Natural killer cell treated with Interleukin-12 subunit alpha and Interleukin-12 subunit beta and Interleukin-15 and Interleukin-18, amount 100 ng/mL, for 72 hours (primary cell): ENCODE measurements around the gene SPATA24. TPM values are rescaled to one million over a fixed set of nuclear protein-coding genes. Genes with fewer than 3 reads are reported as not detected.
"Not testable (repeated sequence)": the region's sequence is repeated elsewhere in the genome, so short reads cannot be mapped to it uniquely, and the experiment has no call there.

Experiments used
- ATAC-seq, 2 donors: fragments of 150-1000 bp; cut with Tn5 transposase in 1 of 2; sonication (Bioruptor Pico), chemical (Tn5 transposase) in 1 of 2; 2 replicates each; pipeline ENCODE4 v1.10.0; 2021
- DNase-seq: peaks from one replicate; pipeline ENCODE4 v3.0.0; 2022; ENCODE audit warnings: low spot score
- H3K27ac Mint-ChIP-seq, 2 donors: 1 replicate in 1 of 2; 2 replicates in 1 of 2; pipeline ENCODE4 v1.8.0; 2022; ENCODE audit warnings: mixed read lengths in 2 of 2, mild to moderate bottlenecking in 1 of 2, moderate library complexity in 1 of 2
- H3K27me3 Mint-ChIP-seq, 2 donors: 1 replicate in 1 of 2; 2 replicates in 1 of 2; pipeline ENCODE4 v1.8.0; 2022; ENCODE audit warnings: mixed read lengths in 2 of 2
- H3K36me3 Mint-ChIP-seq: one replicate; pipeline ENCODE4 v1.8.0; 2022; ENCODE audit warnings: mixed read lengths
- H3K4me1 Mint-ChIP-seq, 2 donors: 1 replicate in 1 of 2; 2 replicates in 1 of 2; pipeline ENCODE4 v1.8.0; 2022; ENCODE audit warnings: low read depth in 2 of 2, mixed read lengths in 2 of 2, mild to moderate bottlenecking in 1 of 2
- H3K4me3 Mint-ChIP-seq: one replicate; pipeline ENCODE4 v1.8.0; 2022; ENCODE audit warnings: mixed read lengths
- H3K9me3 Mint-ChIP-seq: 2 replicates; pipeline ENCODE4 v1.8.0; 2022; ENCODE audit warnings: mixed read lengths
- total RNA-seq, 2 donors: library from RNA; stranded (reverse); gene quantifications; one replicate each; pipeline ENCODE4 v1.2.3, GENCODE V29; 2022

The SPATA24 gene
- total RNA-seq, 2 donors from 2014 or later, result 6.4 to 7.2 TPM

DNA sequence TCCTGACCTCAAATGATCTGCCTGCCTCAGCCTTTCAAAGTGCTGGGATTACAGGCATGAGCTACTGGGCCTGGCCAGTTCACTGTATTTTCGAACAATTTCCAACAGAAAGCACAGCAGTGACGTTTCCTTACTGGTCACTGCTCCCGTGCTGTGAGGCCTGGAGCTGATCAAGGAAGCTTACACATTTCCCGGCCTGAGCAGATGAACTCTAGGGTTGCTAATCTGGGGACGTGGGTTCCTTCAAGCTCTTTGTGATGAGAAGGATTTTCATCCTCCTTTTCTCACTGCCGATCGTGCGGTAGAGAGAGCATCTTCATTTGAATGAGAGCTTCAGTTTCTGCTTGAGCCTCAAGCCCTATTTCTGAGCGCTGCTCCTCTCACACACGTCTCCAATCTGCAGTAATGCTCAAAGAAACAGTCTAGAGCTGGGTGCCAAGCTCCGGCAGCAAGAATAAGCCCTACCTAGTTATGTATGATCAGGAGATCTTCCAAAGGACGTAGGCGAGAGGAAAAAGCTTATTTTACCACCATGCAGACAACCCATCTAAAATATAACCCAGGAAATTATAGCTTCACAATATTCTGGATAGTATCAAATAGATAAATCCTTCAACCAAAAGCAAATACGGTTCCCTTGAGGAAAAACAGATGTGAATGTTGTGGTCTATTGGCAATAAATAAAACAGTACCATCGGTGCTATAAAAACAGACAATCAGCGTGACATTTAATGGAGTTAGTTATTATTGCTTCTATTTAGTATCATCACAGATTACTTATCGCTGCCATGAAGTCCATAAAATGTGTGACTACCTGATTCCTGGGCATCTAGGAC lies 7.3 kb upstream of the SPATA24 start:
- Mint-ChIP-seq H3K4me1 (peaks cover 3 to 11% of the 10 kb centered on the region in 2 donors), H3K4me3 (no peak overlapping the region), H3K27ac (no peak overlapping the region), H3K9me3 (no peaks in the 10 kb centered on the region), H3K36me3 (no peaks in the 10 kb centered on the region), H3K27me3 (no peaks in the 10 kb centered on the region)
- ATAC-seq (no peak), DNase-seq (no peak)

DNA sequence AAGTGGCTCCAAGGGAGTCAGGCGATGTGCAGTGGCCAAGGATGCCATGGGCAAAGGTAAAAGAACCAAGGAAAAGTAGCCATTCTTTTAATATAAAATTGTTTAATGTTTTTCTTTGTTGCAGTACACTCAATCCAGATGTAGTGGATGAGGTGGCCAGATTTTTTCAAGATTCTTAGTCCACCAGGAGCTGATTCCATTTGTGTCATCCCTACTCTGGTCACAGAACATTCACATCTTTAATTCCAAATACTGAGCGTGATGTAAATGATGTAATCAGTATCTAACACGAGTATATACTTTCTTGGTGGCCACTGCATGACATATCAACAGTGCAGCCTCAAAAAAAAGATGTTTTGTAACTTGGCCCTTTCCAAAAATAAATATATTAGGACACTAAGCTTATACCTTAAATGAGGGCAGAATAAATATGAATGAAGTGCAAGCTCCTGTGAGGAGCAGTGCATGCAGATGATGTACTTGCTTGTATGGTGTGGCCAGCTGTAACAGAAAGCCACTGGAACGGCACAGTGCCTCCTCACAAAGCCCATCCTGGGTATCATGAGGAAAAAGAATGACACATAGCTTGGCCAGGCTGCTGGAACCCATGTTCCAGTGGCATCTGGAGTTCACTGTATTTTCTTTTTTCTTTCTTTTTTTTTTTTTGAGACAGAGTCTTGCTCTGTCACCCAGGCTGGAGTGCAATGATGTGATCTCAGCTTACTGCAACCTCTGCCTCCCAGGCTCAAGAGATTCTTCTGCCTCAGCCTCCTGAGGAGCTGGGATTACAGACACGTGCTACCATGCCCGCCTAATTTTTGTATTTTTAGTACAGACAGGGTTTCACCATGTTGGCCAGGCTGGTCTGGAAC lies 6.5 kb upstream of the SPATA24 start:
- H3K27me3 Mint-ChIP-seq, result no peaks in the 10 kb centered on the region
- no peak for ATAC-seq

DNA sequence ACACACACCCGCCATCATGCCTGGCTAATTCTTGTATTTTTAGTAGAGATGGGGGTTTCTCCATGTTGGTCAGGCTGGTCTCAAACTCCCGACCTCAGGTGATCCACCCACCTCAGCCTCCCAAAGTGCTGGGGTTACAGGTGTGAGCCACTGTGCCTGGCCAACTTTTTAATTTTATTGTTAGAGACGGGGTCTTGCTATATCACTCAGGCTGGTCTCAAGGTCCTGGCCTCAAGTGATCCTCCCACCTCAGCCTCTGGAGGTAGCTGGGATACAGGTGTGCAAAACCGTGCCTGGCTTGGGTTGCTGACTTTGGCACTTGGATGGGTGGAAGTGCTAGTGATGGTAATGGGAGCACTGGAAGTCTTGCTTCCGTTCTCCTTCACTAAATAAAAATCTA lies 5.2 kb upstream of the SPATA24 start:
- not testable (repeated sequence) for H3K9me3 Mint-ChIP-seq, H3K36me3 Mint-ChIP-seq, DNase-seq, H3K27ac Mint-ChIP-seq, ATAC-seq, H3K4me3 Mint-ChIP-seq, H3K27me3 Mint-ChIP-seq, H3K4me1 Mint-ChIP-seq

More for the DNA sequence above, 6.5 kb upstream of the SPATA24 start:
- H3K27ac Mint-ChIP-seq, result no peak overlapping the region
- no peaks in the 10 kb centered on the region for H3K9me3 Mint-ChIP-seq
- peaks cover 3 to 5% of the 10 kb centered on the region in 2 donors for H3K4me1 Mint-ChIP-seq
- no peak overlapping the region for H3K4me3 Mint-ChIP-seq
- no peaks in the 10 kb centered on the region for H3K36me3 Mint-ChIP-seq
- DNase-seq, result no peak

DNA sequence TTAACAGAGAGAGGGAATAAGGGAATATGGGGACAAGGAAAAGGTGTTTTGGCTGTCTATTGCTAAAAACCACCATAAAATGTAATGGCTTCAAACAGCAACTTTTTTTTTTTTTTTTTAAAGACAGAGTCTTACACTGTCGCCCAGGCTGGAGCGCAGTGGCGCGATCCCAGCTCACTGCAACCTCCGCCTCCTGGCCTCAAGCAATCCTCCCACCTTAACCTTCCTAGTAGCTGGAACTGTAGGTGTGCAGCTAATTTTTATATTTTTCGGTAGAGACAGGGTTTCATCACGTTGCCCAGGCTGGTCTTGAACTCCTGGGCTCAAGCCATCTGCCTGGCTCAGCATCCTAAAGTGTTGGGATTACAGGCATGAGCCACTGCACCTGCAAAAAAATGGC lies 4.3 kb upstream of the SPATA24 start:
- Mint-ChIP-seq H3K9me3 (no peaks in the 10 kb centered on the region), H3K27me3 (no peaks in the 10 kb centered on the region), H3K4me3 (no peak overlapping the region), H3K36me3 (no peaks in the 10 kb centered on the region), H3K27ac (no peak overlapping the region), H3K4me1 (peaks cover 12 to 16% of the 10 kb centered on the region in 2 donors)
- ATAC-seq (no peak), DNase-seq (peak; percentile 20)

DNA sequence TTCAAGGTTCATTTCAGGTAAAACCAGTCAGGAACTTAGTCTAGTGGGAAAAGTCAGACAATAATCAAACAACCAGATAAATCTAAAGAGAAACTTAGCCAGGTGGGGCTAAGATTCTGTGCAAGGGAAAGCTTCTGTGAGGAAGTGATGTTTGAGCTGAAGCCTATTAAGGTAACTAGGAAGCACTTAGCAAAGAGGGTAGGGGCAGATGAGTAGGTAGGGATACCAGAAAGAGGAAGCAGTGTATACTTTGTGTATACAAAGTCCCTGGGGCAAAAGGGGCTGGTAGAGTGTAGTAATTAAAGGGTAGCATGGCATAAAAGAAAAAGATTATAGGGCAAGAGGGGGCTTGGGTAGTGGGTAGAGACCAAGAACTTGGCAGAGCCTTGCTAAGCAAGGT lies 3.6 kb upstream of the SPATA24 start:
- Mint-ChIP-seq H3K27ac (no peak overlapping the region), H3K4me1 (peaks cover 18 to 22% of the 10 kb centered on the region in 2 donors)

DNA sequence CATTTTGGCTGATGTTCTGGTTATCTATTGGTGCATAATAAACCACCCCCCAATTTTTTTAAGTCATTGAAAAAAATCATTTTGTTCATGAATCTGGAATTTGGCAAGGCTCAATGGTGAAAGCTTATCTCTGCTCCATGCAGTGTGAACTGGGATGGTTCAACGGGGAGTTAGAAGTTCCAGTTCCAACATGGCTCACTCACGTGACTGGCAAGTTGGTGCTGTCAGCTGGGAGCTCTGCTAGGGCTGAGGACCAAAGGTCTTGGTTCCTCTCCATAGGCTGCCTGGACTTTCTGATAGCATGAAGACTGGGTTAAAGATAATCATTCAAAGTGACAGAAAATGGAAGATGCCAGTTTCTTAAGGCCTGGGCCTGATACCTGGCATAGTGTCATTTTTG lies 3.1 kb upstream of the SPATA24 start:
- Mint-ChIP-seq H3K27me3 (no peaks in the 10 kb centered on the region), H3K9me3 (no peaks in the 10 kb centered on the region), H3K4me1 (peaks cover 20 to 25% of the 10 kb centered on the region in 2 donors), H3K27ac (no peak overlapping the region), H3K36me3 (no peaks in the 10 kb centered on the region), H3K4me3 (no peak overlapping the region)
- DNase-seq (peak; percentile 6), ATAC-seq (no peak)

More for the DNA sequence above, 3.6 kb upstream of the SPATA24 start:
- no peaks in the 10 kb centered on the region for H3K36me3 Mint-ChIP-seq
- DNase-seq, result peak; percentile 31
- no peaks in the 10 kb centered on the region for H3K9me3 Mint-ChIP-seq
- no peak overlapping the region for H3K4me3 Mint-ChIP-seq
- no peak for ATAC-seq
- no peaks in the 10 kb centered on the region for H3K27me3 Mint-ChIP-seq

DNA sequence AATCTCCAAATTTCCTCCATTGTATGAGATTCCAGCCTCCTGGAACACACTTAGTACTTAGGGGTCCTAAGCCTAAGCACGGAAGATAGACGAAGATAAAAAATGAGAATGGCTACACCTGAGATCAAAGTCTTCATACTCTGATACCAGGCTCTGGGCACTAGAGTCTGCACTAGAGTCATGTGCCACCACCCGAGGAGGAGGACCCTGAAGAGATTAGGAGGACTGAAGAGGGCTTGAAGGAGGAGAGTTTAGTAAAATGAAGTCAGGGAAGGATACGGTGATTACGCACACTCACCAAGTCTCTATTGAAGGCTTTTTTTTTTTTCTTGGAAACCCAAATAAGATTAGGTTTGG lies 573 bp upstream of the SPATA24 start:
- ATAC-seq, result no peak
- H3K4me3 Mint-ChIP-seq, result peak overlapping the region; percentile 92
- no peaks in the 10 kb centered on the region for H3K9me3 Mint-ChIP-seq
- peaks cover 26 to 31% of the 10 kb centered on the region in 2 donors for H3K4me1 Mint-ChIP-seq
- H3K36me3 Mint-ChIP-seq, result no peaks in the 10 kb centered on the region
- no peaks in the 10 kb centered on the region for H3K27me3 Mint-ChIP-seq
- H3K27ac Mint-ChIP-seq, result peak overlapping the region; percentile 94 to 95
- no peak for DNase-seq

DNA sequence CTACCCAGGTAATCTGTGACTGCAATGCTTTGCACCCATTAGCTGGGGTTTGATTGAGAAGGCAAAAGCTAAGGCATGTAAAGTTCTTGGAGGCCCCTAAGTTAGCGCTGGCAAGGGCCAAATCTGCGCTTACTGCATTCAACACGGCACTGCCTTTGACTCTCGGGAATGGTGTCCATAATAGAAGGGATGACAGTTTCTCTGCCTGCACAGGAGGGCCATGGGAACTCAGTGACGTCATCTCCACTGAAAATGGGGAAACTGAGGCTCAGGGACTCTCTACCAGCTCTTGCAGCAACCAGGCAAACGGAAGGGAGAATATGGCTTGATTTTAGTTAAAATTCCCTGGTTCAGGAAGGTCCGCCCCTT lies 487 bp downstream of the SPATA24 start:
- peak overlapping the region; percentile 92 for H3K4me3 Mint-ChIP-seq
- H3K4me1 Mint-ChIP-seq, result peaks cover 30 to 36% of the 10 kb centered on the region in 2 donors
- H3K36me3 Mint-ChIP-seq, result no peaks in the 10 kb centered on the region

DNA sequence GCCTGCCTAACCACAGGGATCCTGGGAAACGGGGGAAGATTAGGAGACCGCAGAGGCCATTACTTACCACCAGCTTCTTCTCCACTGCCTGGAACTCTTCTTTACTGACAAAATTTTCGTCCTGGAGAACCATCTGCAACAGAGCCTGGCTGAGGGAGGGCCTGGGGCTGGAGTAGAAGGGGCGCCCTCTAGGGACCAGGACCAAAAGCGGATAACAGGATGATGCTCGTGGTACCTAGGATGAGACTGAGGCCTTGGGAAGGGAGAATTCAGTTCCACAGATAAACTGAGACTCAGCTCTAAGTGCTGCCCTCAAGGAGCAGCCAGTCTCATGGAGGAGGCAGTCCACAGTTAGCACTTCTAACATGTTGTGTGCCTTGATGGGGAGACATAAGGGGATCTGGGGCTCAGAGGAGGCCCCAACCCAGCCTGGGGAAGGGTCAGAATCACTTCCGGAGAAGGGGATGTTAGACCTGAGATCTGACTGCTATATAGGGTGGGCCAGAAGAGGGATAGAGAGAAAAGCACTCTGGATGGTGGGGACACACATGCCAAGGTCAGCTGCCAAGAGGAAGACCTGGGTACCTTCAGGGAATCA lies 1.2 kb downstream of the SPATA24 start:
- H3K4me1 Mint-ChIP-seq, result peaks cover 33 to 40% of the 10 kb centered on the region in 2 donors
- H3K27ac Mint-ChIP-seq, result peak overlapping the region; percentile 94 to 95
- no peak for DNase-seq
- no peaks in the 10 kb centered on the region for H3K27me3 Mint-ChIP-seq
- H3K9me3 Mint-ChIP-seq, result no peaks in the 10 kb centered on the region
- peak overlapping the region; percentile 92 for H3K4me3 Mint-ChIP-seq
- ATAC-seq, result no peak
- H3K36me3 Mint-ChIP-seq, result no peaks in the 10 kb centered on the region

More for the DNA sequence above, 487 bp downstream of the SPATA24 start:
- DNase-seq (no peak), ATAC-seq (no peak)
- H3K9me3 Mint-ChIP-seq, result no peaks in the 10 kb centered on the region
- peak overlapping the region; percentile 94 to 95 for H3K27ac Mint-ChIP-seq
- no peaks in the 10 kb centered on the region for H3K27me3 Mint-ChIP-seq

DNA sequence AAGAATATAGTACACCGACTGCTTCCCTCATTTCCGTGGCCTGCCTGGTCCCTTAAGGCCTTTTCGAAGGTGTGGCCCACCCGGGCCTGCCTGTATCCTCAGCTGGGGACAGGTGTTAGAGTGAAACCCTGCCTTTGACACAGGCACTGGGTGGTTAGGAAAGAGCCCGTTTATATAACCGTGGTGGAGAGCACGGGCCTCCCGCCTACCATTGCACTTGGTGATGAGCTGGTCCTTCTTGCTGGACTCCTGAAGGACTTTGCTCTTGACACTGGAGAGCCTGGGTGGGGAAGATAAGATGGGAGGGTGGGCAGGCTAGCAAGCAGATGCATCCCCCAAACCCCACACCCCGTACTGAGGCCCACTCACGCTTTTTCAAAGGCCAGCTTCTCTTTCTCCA lies 2.3 kb downstream of the SPATA24 start:
- Mint-ChIP-seq H3K4me1 (peaks cover 35 to 47% of the 10 kb centered on the region in 2 donors), H3K36me3 (no peaks in the 10 kb centered on the region), H3K9me3 (no peaks in the 10 kb centered on the region), H3K27ac (no peak overlapping the region), H3K27me3 (no peaks in the 10 kb centered on the region), H3K4me3 (no peak overlapping the region)
- DNase-seq (no peak), ATAC-seq (no peak)

DNA sequence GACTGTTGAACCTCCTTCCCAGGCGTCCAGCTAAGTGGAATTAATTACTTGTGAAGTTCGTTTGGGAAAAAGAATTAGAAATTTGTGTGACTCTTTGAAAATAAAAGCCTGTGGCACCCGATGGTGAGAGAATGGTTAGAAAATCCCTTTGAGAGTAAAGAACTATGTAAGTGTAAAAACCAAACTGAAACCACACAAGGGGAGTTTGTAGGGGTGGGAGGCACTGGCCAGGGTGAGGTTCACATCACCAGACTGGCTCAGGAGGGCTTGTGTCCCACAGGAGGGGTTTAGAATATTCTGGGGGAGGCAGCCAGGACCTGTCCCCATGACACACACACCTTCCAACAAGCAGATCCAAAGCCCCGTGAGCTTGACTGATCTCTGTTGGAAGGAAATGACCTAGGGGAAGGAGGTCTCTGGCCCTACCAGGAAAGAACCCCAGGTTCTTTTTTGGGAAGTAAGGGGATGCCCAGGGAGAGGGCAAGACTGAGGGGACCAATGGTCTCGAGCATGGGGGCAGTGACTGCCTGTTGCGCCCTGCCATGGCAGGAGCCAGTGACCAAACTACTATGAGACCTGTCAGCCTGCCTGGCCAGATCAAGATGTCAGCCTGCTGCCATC lies 4.3 kb downstream of the SPATA24 start:
- DNase-seq, result no peak
- peaks cover 38 to 52% of the 10 kb centered on the region in 2 donors for H3K4me1 Mint-ChIP-seq
- H3K4me3 Mint-ChIP-seq, result peak overlapping the region; percentile 62
- no peak for ATAC-seq
- H3K36me3 Mint-ChIP-seq, result no peaks in the 10 kb centered on the region
- H3K9me3 Mint-ChIP-seq, result no peaks in the 10 kb centered on the region
- peak overlapping the region; percentile 62 to 81 for H3K27ac Mint-ChIP-seq
- no peaks in the 10 kb centered on the region for H3K27me3 Mint-ChIP-seq

DNA sequence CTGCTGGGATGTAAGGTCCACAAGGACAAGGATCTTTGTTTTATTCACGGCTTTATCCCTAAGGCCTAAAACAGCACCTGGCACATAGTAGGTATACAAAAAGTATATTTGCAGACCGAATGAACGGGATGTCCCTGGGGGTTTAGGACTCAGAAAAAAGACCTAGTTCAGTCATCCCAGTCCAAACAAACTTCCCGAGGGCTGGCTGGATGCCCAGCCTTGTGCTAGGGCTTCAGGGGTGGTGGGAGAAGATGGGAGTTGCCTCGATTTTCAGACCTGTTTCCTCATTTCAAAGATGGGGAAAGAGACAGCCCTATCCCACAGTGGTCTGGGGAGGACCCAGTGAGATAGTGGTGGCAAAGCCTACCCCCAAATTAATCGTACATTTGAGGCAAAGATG lies 6.0 kb downstream of the SPATA24 start:
- Mint-ChIP-seq H3K4me3 (no peak overlapping the region), H3K27me3 (no peaks in the 10 kb centered on the region), H3K4me1 (peaks cover 28 to 35% of the 10 kb centered on the region in 2 donors), H3K36me3 (no peaks in the 10 kb centered on the region), H3K9me3 (no peaks in the 10 kb centered on the region), H3K27ac (no peak overlapping the region)
- ATAC-seq (no peak), DNase-seq (no peak)

DNA sequence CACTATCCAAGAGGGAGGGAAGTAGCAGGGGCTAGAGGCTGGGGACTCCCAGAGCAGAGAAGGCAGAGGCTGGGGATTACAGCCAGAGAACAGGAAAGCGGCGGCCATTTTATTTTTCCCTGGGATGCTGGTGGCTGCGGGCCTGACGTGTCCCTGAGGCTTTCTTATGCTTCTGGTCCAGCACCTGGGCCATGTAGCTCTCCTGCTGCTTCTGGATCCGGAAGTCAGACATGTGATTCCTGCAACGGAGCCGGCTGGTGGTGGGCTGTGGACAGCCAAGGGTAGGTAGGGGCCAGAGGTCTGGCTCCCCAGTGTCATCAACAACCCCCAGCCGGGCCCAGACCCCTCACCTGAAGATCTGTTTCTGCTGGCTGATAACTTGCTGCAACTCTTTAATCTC lies 7.2 kb downstream of the SPATA24 start:
- no peaks in the 10 kb centered on the region for H3K36me3 Mint-ChIP-seq
- H3K4me1 Mint-ChIP-seq, result peaks cover 26 to 31% of the 10 kb centered on the region in 2 donors
- no peak for DNase-seq
- H3K27ac Mint-ChIP-seq, result no peak overlapping the region
- ATAC-seq, result no peak
- no peaks in the 10 kb centered on the region for H3K27me3 Mint-ChIP-seq
- H3K4me3 Mint-ChIP-seq, result no peak overlapping the region
- no peaks in the 10 kb centered on the region for H3K9me3 Mint-ChIP-seq
